ENCODE data around the gene CD151. TPM values are rescaled to one million over a fixed set of nuclear protein-coding genes. Genes with fewer than 3 reads are reported as not detected.

The CD151 gene
- total RNA-seq, 2 experiments from 2014 or later = 0.28 to 0.84 TPM

GRCh38 chr11:862696-863022 lies 29.9 kb downstream of the CD151 start:
- no peaks in the 10 kb centered on the region for H3K9me2 ChIP-seq (ENCODE audit: insufficient read depth, low read length)
- no peaks in the 10 kb centered on the region for H3K4me1 ChIP-seq (ENCODE audit: insufficient read depth, low read length, poor library complexity, severe bottlenecking)
- H3K4me3 ChIP-seq (ENCODE audit: low read depth, low read length, poor library complexity, severe bottlenecking) = no peak overlapping the region
- H3K36me3 ChIP-seq (ENCODE audit: insufficient read depth, low read length) = no peaks in the 10 kb centered on the region
- no peaks in the 10 kb centered on the region for H3K79me2 ChIP-seq (ENCODE audit: insufficient read depth, low read depth, low read length)
- intact Hi-C loops (cut with micrococcal nuclease; ENCODE audit: unreplicated experiment) = no loop called here
- no TSS peak for BruUV-seq (replicated peaks)
- DNase-seq (ENCODE audit: low spot score) = no peak
- TF ChIP-seq EZH2phosphoT487 (IDR thresholded peaks at IDR 0.05; ENCODE audit: borderline replicate concordance, low read depth, low read length) (no peak), CTCF (conservative IDR thresholded peaks at IDR 0.05; ENCODE audit: low read length) (no peak)
- no peak overlapping the region for H3K27ac ChIP-seq (ENCODE audit: low read depth, low read length, poor library complexity, severe bottlenecking)
- no peak overlapping the region for H3K4me2 ChIP-seq (ENCODE audit: low read length)
- no peak overlapping the region for H2AFZ ChIP-seq (ENCODE audit: low read length)
- H3K9me3 ChIP-seq (ENCODE audit: low read length) = no peaks in the 10 kb centered on the region
- POLR2A ChIA-PET = no interaction called here
- H4K20me1 ChIP-seq (ENCODE audit: insufficient read depth, low read length) = no peaks in the 10 kb centered on the region
- CTCF ChIA-PET (ENCODE audit: unreplicated experiment) = no interaction called here

GRCh38 chr11:863023-863909 lies 30.5 kb downstream of the CD151 start:
- Histone ChIP-seq H3K4me3 (ENCODE audit: low read depth, low read length, poor library complexity, severe bottlenecking) (no peak overlapping the region), H3K9me3 (ENCODE audit: low read length) (no peaks in the 10 kb centered on the region), H3K36me3 (ENCODE audit: insufficient read depth, low read length) (no peaks in the 10 kb centered on the region), H2AFZ (ENCODE audit: low read length) (no peak overlapping the region), H3K79me2 (ENCODE audit: insufficient read depth, low read depth, low read length) (no peaks in the 10 kb centered on the region), H3K4me1 (ENCODE audit: insufficient read depth, low read length, poor library complexity, severe bottlenecking) (no peaks in the 10 kb centered on the region), H3K27ac (ENCODE audit: low read depth, low read length, poor library complexity, severe bottlenecking) (no peak overlapping the region), H3K4me2 (ENCODE audit: low read length) (no peak overlapping the region), H4K20me1 (ENCODE audit: insufficient read depth, low read length) (no peaks in the 10 kb centered on the region), H3K9me2 (ENCODE audit: insufficient read depth, low read length) (no peaks in the 10 kb centered on the region)
- POLR2A ChIA-PET = no interaction called here
- BruUV-seq (replicated peaks) = no TSS peak
- TF ChIP-seq EZH2phosphoT487 (IDR thresholded peaks at IDR 0.05; ENCODE audit: borderline replicate concordance, low read depth, low read length) (no peak), CTCF (conservative IDR thresholded peaks at IDR 0.05; ENCODE audit: low read length) (no peak)
- intact Hi-C loops (cut with micrococcal nuclease; ENCODE audit: unreplicated experiment) = no loop called here
- CTCF ChIA-PET (ENCODE audit: unreplicated experiment) = no interaction called here
- no peak for DNase-seq (ENCODE audit: low spot score)
